Motor neuron (in vitro differentiated cells): ENCODE measurements around the gene AANAT. TPM values are rescaled to one million over a fixed set of nuclear protein-coding genes. Genes with fewer than 3 reads are reported as not detected.

Source experiments
- ATAC-seq, 8 experiments: fragments of 200-7000 bp; cut with Tn5 transposase; replicated peaks in 6 of 8; 2 replicates each; pipeline ENCODE4 v1.8.0; 2021; ENCODE audit warnings: mild to moderate bottlenecking in 8 of 8, moderate library complexity in 8 of 8
- H3K27ac ChIP-seq, 2 donors: fragments of 250-450 bp; sonication (Bioruptor Pico); 2 replicates each; pipeline ENCODE4 v1.9.0; 2021; ENCODE audit warnings: antibody characterized with exemption in 2 of 2, mild to moderate bottlenecking in 2 of 2, moderate library complexity in 1 of 2
- H3K4me1 ChIP-seq, 2 donors: fragments of 250-450 bp; sonication (Bioruptor Pico); replicated peaks in 1 of 2; 2 replicates each; pipeline ENCODE4 v1.6.1; 2021; ENCODE audit warnings: antibody characterized with exemption in 2 of 2, mild to moderate bottlenecking in 2 of 2, moderate library complexity in 1 of 2
- H3K4me3 ChIP-seq, 5 donors: fragments of 250-450 bp; sonication (Bioruptor Pico); 2 replicates each; pipeline ENCODE4 v1.9.0; 2021; ENCODE audit warnings: antibody characterized with exemption in 5 of 5, mild to moderate bottlenecking in 5 of 5, moderate library complexity in 4 of 5
- WGBS, 10 experiments: fragments of 450-650 bp; shearing (Covaris generic); methylation state at CpG; one replicate each; pipeline ENCODE4 v1.0.0; 2022; 5-methylcytosine and 5-hydroxymethylcytosine counted together
- in situ Hi-C, 9 experiments: fragments of 400-800 bp; cut with MboI; loops; one replicate each; pipeline ENCODE4 v1.15.0; 2021; ENCODE audit warnings: low sequenced_read_pairs in 9 of 9, low pct_unique_long_range_greater_than_20kb in 2 of 9; ENCODE audit not compliant: unreplicated experiment in 9 of 9
- total RNA-seq, 8 experiments: library from RNA; unstranded; fragments of 300-600 nt; gene quantifications; 2 replicates each; pipeline versions ENCODE4 v1.2.3 to v1.2.4, GENCODE V29; 2022

Gene AANAT
- total RNA-seq, 8 experiments from 2014 or later, result 0.23 to 0.81 (median 0.46) TPM; not detected in 2

GRCh38 chr17:76474238-76474637 is 6.8 kb downstream of the AANAT start:
- H3K4me3 ChIP-seq, result no peak overlapping the region
- in situ Hi-C loops, result no loop called here
- no peak for ATAC-seq
- H3K27ac ChIP-seq, result no peak overlapping the region
- H3K4me1 ChIP-seq, result no peaks in the 10 kb centered on the region
- 70 to 100% (median 100%) methylated on average over 1 to 5 of the region's 14 CpGs; no CpG with 5 or more reads in 7 of the 10 experiments for WGBS, 10 experiments

- in situ Hi-C loops, result no loop called here
- Histone ChIP-seq H3K27ac (no peak overlapping the region), H3K4me1 (no peaks in the 10 kb centered on the region), H3K4me3 (no peak overlapping the region)
- 73 to 100% (median 94%) methylated on average over 1 to 8 of the region's 15 CpGs; no CpG with 5 or more reads in 5 of the 10 experiments for WGBS, 10 experiments
- ATAC-seq, result no peak
Measured at GRCh38 chr17:76474894-76475293, 7.5 kb downstream of the AANAT start.

- Histone ChIP-seq H3K27ac (no peak overlapping the region), H3K4me3 (no peak overlapping the region), H3K4me1 (peaks cover 3% of the 10 kb centered on the region in 2 donors)
- ATAC-seq, result no peak
- 60 to 97% (median 93%) methylated on average over 1 to 5 of the region's 6 CpGs; no CpG with 5 or more reads in 1 of the 10 experiments for WGBS, 10 experiments
- in situ Hi-C loops, result no loop called here
Measured at GRCh38 chr17:76475302-76475701, 7.9 kb downstream of the AANAT start.

- in situ Hi-C loops, result no loop called here
- Histone ChIP-seq H3K4me3 (no peak overlapping the region), H3K27ac (no peak overlapping the region), H3K4me1 (peaks cover 11 to 13% of the 10 kb centered on the region in 2 donors)
- WGBS, 10 experiments, result 80 to 100% (median 93%) methylated on average over 1 to 4 of the region's 20 CpGs; no CpG with 5 or more reads in 5 of the 10 experiments
- ATAC-seq, result no peak
Measured at GRCh38 chr17:76476736-76477135, 9.3 kb downstream of the AANAT start.

GRCh38 chr17:76477576-76477975 is 10.2 kb downstream of the AANAT start:
- no peak overlapping the region for H3K4me3 ChIP-seq
- peaks cover 11 to 13% of the 10 kb centered on the region in 2 donors for H3K4me1 ChIP-seq
- WGBS, 10 experiments, result 17 to 89% (median 73%) methylated on average over 1 to 7 of the region's 15 CpGs; no CpG with 5 or more reads in 4 of the 10 experiments
- H3K27ac ChIP-seq, result no peak overlapping the region
- no peak for ATAC-seq
- in situ Hi-C loops, result no loop called here

- in situ Hi-C loops, result no loop called here
- Histone ChIP-seq H3K4me1 (peaks cover 11 to 13% of the 10 kb centered on the region in 2 donors), H3K4me3 (no peak overlapping the region), H3K27ac (no peak overlapping the region)
- WGBS, 10 experiments, result 77 to 100% (median 97%) methylated on average over 1 to 7 of the region's 10 CpGs; no CpG with 5 or more reads in 3 of the 10 experiments
- no peak for ATAC-seq
Measured at GRCh38 chr17:76478097-76478496, 10.7 kb downstream of the AANAT start.

- no peak for ATAC-seq
- WGBS, 10 experiments, result 83 to 97% methylated on average over 2 to 6 of the region's 37 CpGs; no CpG with 5 or more reads in 8 of the 10 experiments
- Histone ChIP-seq H3K4me3 (no peak overlapping the region), H3K4me1 (peaks cover 11 to 13% of the 10 kb centered on the region in 2 donors), H3K27ac (no peak overlapping the region)
- in situ Hi-C loops, result no loop called here
Measured at GRCh38 chr17:76478730-76479514, 11.5 kb downstream of the AANAT start.

GRCh38 chr17:76479515-76480060 is 12.2 kb downstream of the AANAT start:
- no peak overlapping the region for H3K27ac ChIP-seq

GRCh38 chr17:76480632-76481031 is 13.2 kb downstream of the AANAT start:
- Histone ChIP-seq H3K4me1 (peaks cover 13% of the 10 kb centered on the region in 2 donors), H3K4me3 (no peak overlapping the region), H3K27ac (peak overlapping the region; percentile 79 to 82)
- 14 to 100% (median 51%) methylated on average over 1 to 5 of the region's 15 CpGs; no CpG with 5 or more reads in 3 of the 10 experiments for WGBS, 10 experiments
- in situ Hi-C loops, result no loop called here
- ATAC-seq, result peak in 6 of 8 experiments; percentile 38 to 94 (median 92)

More at GRCh38 chr17:76479515-76480060, 12.2 kb downstream of the AANAT start:
- WGBS, 10 experiments, result 100% methylated on average over 2 of the region's 14 CpGs; no CpG with 5 or more reads in 9 of the 10 experiments
- H3K4me3 ChIP-seq, result no peak overlapping the region
- no peak for ATAC-seq
- H3K4me1 ChIP-seq, result peaks cover 11 to 13% of the 10 kb centered on the region in 2 donors
- in situ Hi-C loops, result no loop called here

GRCh38 chr17:76481071-76481655 is 13.8 kb downstream of the AANAT start:
- peaks cover 13 to 14% of the 10 kb centered on the region in 2 donors for H3K4me1 ChIP-seq
- H3K27ac ChIP-seq, result peak overlapping the region; percentile 79 to 82
- in situ Hi-C loops, result no loop called here
- ATAC-seq, result peak in 5 of 8 experiments; percentile 40 to 58 (median 55)
- 53 to 58% methylated on average over 3 to 4 of the region's 21 CpGs; no CpG with 5 or more reads in 8 of the 10 experiments for WGBS, 10 experiments
- H3K4me3 ChIP-seq, result no peak overlapping the region

GRCh38 chr17:76484228-76484725 is 16.9 kb downstream of the AANAT start:
- H3K4me1 ChIP-seq, result peaks cover 13 to 14% of the 10 kb centered on the region in 2 donors
- no peak for ATAC-seq
- H3K27ac ChIP-seq, result no peak overlapping the region
- in situ Hi-C loops, result no loop called here
- H3K4me3 ChIP-seq, result no peak overlapping the region
- whole genome bisulfite sequencing, 10 experiments, result 74 to 100% (median 86%) methylated on average over 1 to 7 of the region's 11 CpGs; no CpG with 5 or more reads in 4 of the 10 experiments

- Histone ChIP-seq H3K27ac (no peak overlapping the region), H3K4me3 (no peak overlapping the region), H3K4me1 (peaks cover 8 to 10% of the 10 kb centered on the region in 2 donors)
- in situ Hi-C loops, result no loop called here
- WGBS, 10 experiments, result 40 to 100% (median 75%) methylated on average over 2 to 9 of the region's 11 CpGs; no CpG with 5 or more reads in 3 of the 10 experiments
- no peak for ATAC-seq
Measured at GRCh38 chr17:76485569-76485968, 18.2 kb downstream of the AANAT start.
